22Rv1 (cell line): ENCODE measurements around the gene DEAF1.

Experiments
- CTCF ChIP-seq: fragments of 450-650 bp; IDR thresholded peaks from 2 replicates; pipeline ENCODE4 v1.5.1; 2017; ENCODE audit warnings: mild to moderate bottlenecking
- ZFX ChIP-seq: fragments of 450-650 bp; IDR thresholded peaks from 2 replicates; pipeline ENCODE4 v1.6.1; 2017; ENCODE audit warnings: antibody characterized with exemption, borderline replicate concordance

GRCh38 chr11:727281-727701 lies 32.3 kb upstream of the DEAF1 start:
- TF ChIP-seq CTCF (no peak), ZFX (no peak)
